PFSK-1 (cell line): ENCODE measurements around the gene OR8D2.

Source experiments
- REST ChIP-seq, 2 experiments: IDR thresholded peaks; 2 replicates each; pipeline versions ENCODE4 v1.6.1 to v1.8.0; 2011 to 2012; ENCODE audit warnings: low read depth in 2 of 2, low read length in 2 of 2, control low read depth in 1 of 2, inconsistent platforms in 1 of 2, mild to moderate bottlenecking in 1 of 2, moderate library complexity in 1 of 2; ENCODE audit not compliant: insufficient read depth in 1 of 2
- TAF1 ChIP-seq: IDR thresholded peaks from 2 replicates; pipeline ENCODE4 v1.6.1; 2012; ENCODE audit warnings: low read length, control low read depth, borderline replicate concordance; ENCODE audit not compliant: insufficient read depth

GRCh38 chr11:124294687-124295086 is 25.3 kb downstream of the OR8D2 start:
- TF ChIP-seq TAF1 (no peak), REST (IDR thresholded peaks at IDR 0.05; ENCODE audit: insufficient read depth in 1 of 2, low read depth in 2 of 2, low read length in 2 of 2) (no peak)
